SK-N-SH (cell line): ENCODE data around the gene OPTC. TPM values are rescaled to one million over a fixed set of nuclear protein-coding genes. Genes with fewer than 3 reads are reported as not detected.

Source experiments
- CTCF ChIA-PET: fragments of 300-600, 350-600 bp; formaldehyde crosslinking; extraction: SDS; loops from one replicate; lab custom pipeline; 2021; lab: Yijun Ruan, JAX
- POLR2A ChIA-PET: fragments of 350-600 bp; sonication (Branson Sonifier 250); formaldehyde crosslinking; extraction: SDS; loops from one replicate; lab custom pipeline; 2020; ENCODE audit warnings: antibody characterized with exemption, inconsistent platforms; lab: Yijun Ruan, JAX
- DNase-seq: peaks from one replicate; pipeline ENCODE4 v3.0.0; 2012
- H2AFZ ChIP-seq: fragments of 200-600 bp; sonication (generic); 2 replicates; pipeline ENCODE4 v1.8.1; 2016; ENCODE audit warnings: antibody characterized with exemption, mild to moderate bottlenecking, low read depth
- H3F3A ChIP-seq: fragments of 200-600 bp; sonication (generic); replicated peaks from 2 replicates; pipeline ENCODE3; 2016; ENCODE audit warnings: antibody characterized with exemption, mild to moderate bottlenecking; ENCODE audit not compliant: insufficient read depth
- H3K27ac ChIP-seq, 2 experiments: fragments of 200-500 bp in 1 of 2; fragments of 200-600 bp in 1 of 2; sonication (Bioruptor generic) in 1 of 2; sonication (generic), shearing (Covaris generic) in 1 of 2; 2 replicates each; pipeline versions ENCODE4 v1.5.1 to v1.6.1; 2014 to 2016; ENCODE audit warnings: low read depth in 2 of 2, inconsistent platforms in 1 of 2, low read length in 1 of 2, mild to moderate bottlenecking in 1 of 2, mixed read lengths in 1 of 2
- H3K27me3 ChIP-seq: fragments of 200-600 bp; sonication (generic), shearing (Covaris generic); 2 replicates; pipeline ENCODE4 v1.6.1; 2016; ENCODE audit warnings: mixed run types; ENCODE audit not compliant: insufficient read depth
- H3K36me3 ChIP-seq, 2 experiments: fragments of 200-500 bp in 1 of 2; fragments of 200-600 bp in 1 of 2; sonication (Bioruptor generic) in 1 of 2; sonication (generic) in 1 of 2; replicated peaks in 1 of 2; 2 replicates each; pipeline versions ENCODE3 to v1.5.1; 2014 to 2016; ENCODE audit warnings: low read length in 1 of 2, mild to moderate bottlenecking in 1 of 2; ENCODE audit not compliant: insufficient read depth in 2 of 2, control insufficient read depth in 1 of 2
- H3K4me1 ChIP-seq, 2 experiments: fragments of 200-500 bp in 1 of 2; fragments of 200-600 bp in 1 of 2; sonication (Bioruptor generic) in 1 of 2; sonication (generic), shearing (Covaris generic) in 1 of 2; 2 replicates each; pipeline versions ENCODE4 v1.5.1 to v1.6.1; 2014 to 2016; ENCODE audit warnings: low read depth in 1 of 2, low read length in 1 of 2, mixed run types in 1 of 2; ENCODE audit not compliant: insufficient read depth in 2 of 2, control insufficient read depth in 1 of 2
- H3K4me2 ChIP-seq: fragments of 200-600 bp; sonication (generic), shearing (Covaris generic); 2 replicates; pipeline ENCODE4 v1.6.1; 2017; ENCODE audit warnings: mixed run types
- H3K4me3 ChIP-seq, 2 experiments: fragments of 200-500 bp in 1 of 2; fragments of 200-600 bp in 1 of 2; sonication (Bioruptor generic) in 1 of 2; sonication (generic), shearing (Covaris generic) in 1 of 2; 2 replicates each; pipeline versions ENCODE4 v1.5.1 to v1.8.1; 2014 to 2016; ENCODE audit warnings: low read depth in 2 of 2, inconsistent platforms in 1 of 2, low read length in 1 of 2, mild to moderate bottlenecking in 1 of 2, mixed read lengths in 1 of 2, moderate library complexity in 1 of 2
- H3K79me2 ChIP-seq: fragments of 200-600 bp; sonication (generic); 2 replicates; pipeline ENCODE4 v1.8.1; 2017; ENCODE audit warnings: mild to moderate bottlenecking; ENCODE audit not compliant: insufficient read depth
- H3K9ac ChIP-seq: fragments of 200-600 bp; sonication (generic); 2 replicates; pipeline ENCODE4 v1.6.1; 2017; ENCODE audit warnings: mixed run types
- H3K9me2 ChIP-seq: fragments of 200-600 bp; sonication (generic); 2 replicates; pipeline ENCODE4 v1.6.1; 2017; ENCODE audit warnings: mixed run types
- H3K9me3 ChIP-seq: fragments of 200-600 bp; sonication (generic); 2 replicates; pipeline ENCODE4 v1.6.1; 2017; ENCODE audit warnings: mixed run types, mild to moderate bottlenecking, moderate library complexity
- H4K20me1 ChIP-seq: fragments of 200-600 bp; sonication (generic); 2 replicates; pipeline ENCODE4 v1.6.1; 2017; ENCODE audit warnings: mild to moderate bottlenecking, mixed run types; ENCODE audit not compliant: insufficient read depth
- CHD2 ChIP-seq: fragments of 150-350 bp; IDR thresholded peaks from 2 replicates; pipeline ENCODE4 v1.6.1; 2018; ENCODE audit warnings: low read length; ENCODE audit not compliant: partially characterized antibody
- CTCF ChIP-seq: fragments of 200-600 bp; sonication (generic); IDR thresholded peaks from 2 replicates; pipeline ENCODE4 v1.6.1; 2017; ENCODE audit warnings: antibody characterized with exemption, mild to moderate bottlenecking, moderate library complexity
- EZH2phosphoT487 ChIP-seq: fragments of 200-600 bp; sonication (generic); IDR thresholded peaks from 2 replicates; pipeline ENCODE4 v1.6.1; 2017; ENCODE audit warnings: low read depth, mixed run types, mild to moderate bottlenecking, antibody characterized with exemption, moderate library complexity, borderline replicate concordance
- FOSL2 ChIP-seq: IDR thresholded peaks from 2 replicates; pipeline ENCODE4 v1.4.0; 2012; ENCODE audit warnings: low read depth, mild to moderate bottlenecking, moderate library complexity, borderline replicate concordance
- GABPA ChIP-seq: IDR thresholded peaks from 2 replicates; pipeline ENCODE4 v1.4.0; 2012; ENCODE audit warnings: low read depth, mild to moderate bottlenecking
- GATA2 ChIP-seq: sonication (generic); formaldehyde crosslinking; IDR thresholded peaks from 2 replicates; pipeline ENCODE4 v1.5.0; 2020; ENCODE audit warnings: mild to moderate bottlenecking, missing genetic modification reagents
- IRF3 ChIP-seq: fragments of 150-350 bp; IDR thresholded peaks from 2 replicates; pipeline ENCODE4 v1.6.1; 2016; ENCODE audit warnings: mild to moderate bottlenecking, low read depth, low read length
- MEF2A ChIP-seq: IDR thresholded peaks from 2 replicates; pipeline ENCODE4 v1.4.0; 2012; ENCODE audit warnings: low read depth, borderline replicate concordance
- NRF1 ChIP-seq: IDR thresholded peaks from 2 replicates; pipeline ENCODE4 v1.6.1; 2012; ENCODE audit warnings: low read depth, mild to moderate bottlenecking, low read length
- PBX3 ChIP-seq: IDR thresholded peaks from 2 replicates; pipeline ENCODE4; 2012
- POLR2AphosphoS5 ChIP-seq: IDR thresholded peaks from 2 replicates; pipeline ENCODE4 v1.6.1; 2012; ENCODE audit warnings: low read depth, low read length
- RAD21 ChIP-seq: IDR thresholded peaks from 2 replicates; pipeline ENCODE4 v1.6.1; 2012; ENCODE audit warnings: mild to moderate bottlenecking, low read length
- RFX5 ChIP-seq: IDR thresholded peaks from 2 replicates; pipeline ENCODE4 v1.6.1; 2012; ENCODE audit warnings: mild to moderate bottlenecking, improper control_type of control experiment, low read length
- RXRA ChIP-seq: IDR thresholded peaks from 2 replicates; pipeline ENCODE4 v1.4.0; 2012; ENCODE audit warnings: low read depth, mild to moderate bottlenecking, borderline replicate concordance
- SIN3A ChIP-seq: IDR thresholded peaks from 2 replicates; pipeline ENCODE4 v1.6.1; 2012; ENCODE audit warnings: low read depth, mild to moderate bottlenecking, low read length, moderate library complexity, borderline replicate concordance
- SMC3 ChIP-seq: IDR thresholded peaks from 2 replicates; pipeline ENCODE4 v1.6.1; 2012; ENCODE audit warnings: low read depth, low read length, improper control_type of control experiment
- TCF12 ChIP-seq: IDR thresholded peaks from 2 replicates; pipeline ENCODE4 v1.4.0; 2012
- YY1 ChIP-seq: IDR thresholded peaks from 2 replicates; pipeline ENCODE4 v1.4.0; 2012; ENCODE audit warnings: low read depth, mild to moderate bottlenecking
- ZBTB33 ChIP-seq: IDR thresholded peaks from 2 replicates; pipeline ENCODE4 v1.4.0; 2012; ENCODE audit warnings: low read depth, borderline replicate concordance
- WGBS: methylation state at CpG from one replicate; pipeline ENCODE4 v1.1.6; 2017; ENCODE audit warnings: low lambda C conversion rate; 5-methylcytosine and 5-hydroxymethylcytosine counted together
- polyA plus RNA-seq, 3 experiments: library from polyadenylated mRNA; depleted of rRNA; stranded (reverse); fragments of >200 nt; gene quantifications; 2 replicates each; pipeline ENCODE4 v1.2.3, GENCODE V29; 2012

OPTC gene
- polyA plus RNA-seq, 1 of the 3 experiments (the other 2 are of a cell fraction): not detected

GRCh38 chr1:203480084-203480483 is 13.9 kb upstream of the OPTC start:
- POLR2A ChIA-PET: no interaction called here
- peaks cover 16% of the 10 kb centered on the region for H3F3A ChIP-seq

GRCh38 chr1:203480525-203481084 is 13.3 kb upstream of the OPTC start:
- CTCF ChIA-PET: interaction anchor here (0.8 to 19.8 kb wide), 7 partner anchors 8 to 213 kb away, joined by 3 to 351 read pairs (median 5); no protein-coding TSS in a partner anchor
- no peaks in the 10 kb centered on the region for H3K9me2 ChIP-seq
- peak; percentile 68 for DNase-seq
- H4K20me1 ChIP-seq: no peaks in the 10 kb centered on the region
- H3F3A ChIP-seq: peaks cover 16% of the 10 kb centered on the region
- 27% methylated on average over 5 of the region's 6 CpGs for WGBS
- H3K4me3 ChIP-seq: no peak overlapping the region
- no peaks in the 10 kb centered on the region for H3K36me3 ChIP-seq
- H2AFZ ChIP-seq: peak overlapping the region; percentile 42; the same call in 1 of the 2 replicates
- POLR2A ChIA-PET: interaction anchor here (0.5 kb wide), 1 partner anchor 143 kb away, joined by 3 read pairs; no protein-coding TSS in a partner anchor
- H3K4me1 ChIP-seq: peaks cover 11 to 18% of the 10 kb centered on the region in 2 experiments; a peak in 2 of 4 replicates
- no peaks in the 10 kb centered on the region for H3K9me3 ChIP-seq
- H3K79me2 ChIP-seq: no peaks in the 10 kb centered on the region
- peak overlapping the region; percentile 79 to 80 for H3K27ac ChIP-seq
- peak overlapping the region; percentile 71 for H3K4me2 ChIP-seq
- peak overlapping the region; percentile 25; the same call in 1 of the 2 replicates for H3K9ac ChIP-seq
- no peaks in the 10 kb centered on the region for H3K27me3 ChIP-seq
- TF ChIP-seq CHD2: no peak
- no peak for TF ChIP-seq RFX5
- no peak for TF ChIP-seq SMC3
- no peak for TF ChIP-seq POLR2AphosphoS5
- TF ChIP-seq PBX3: peak; percentile 79
- no peak for TF ChIP-seq GABPA
- TF ChIP-seq TCF12: peak; percentile 65
- no peak for TF ChIP-seq ZBTB33
- TF ChIP-seq YY1: no peak
- TF ChIP-seq EZH2phosphoT487: no peak
- no peak for TF ChIP-seq MEF2A
- TF ChIP-seq FOSL2: peak; percentile 74; the same call in 1 of the 2 replicates
- peak; percentile 75; the same call in 1 of the 2 replicates for TF ChIP-seq RXRA
- TF ChIP-seq IRF3: no peak
- TF ChIP-seq RAD21: no peak

More at GRCh38 chr1:203480084-203480483, 13.9 kb upstream of the OPTC start:
- Histone ChIP-seq H3K79me2 (no peaks in the 10 kb centered on the region), H3K27me3 (no peaks in the 10 kb centered on the region), H3K9ac (peak overlapping the region; percentile 25; the same call in 1 of the 2 replicates), H3K9me3 (no peaks in the 10 kb centered on the region), H3K4me1 (peaks cover 14 to 18% of the 10 kb centered on the region in 2 experiments; a peak in 2 of 4 replicates), H3K27ac (peak overlapping the region; percentile 79 to 80; a peak in 3 of 4 replicates), H3K4me2 (peak overlapping the region; percentile 71), H3K9me2 (no peaks in the 10 kb centered on the region), H2AFZ (peak overlapping the region; percentile 42; the same call in 1 of the 2 replicates), H3K36me3 (no peaks in the 10 kb centered on the region), H4K20me1 (no peaks in the 10 kb centered on the region), H3K4me3 (no peak overlapping the region)
- WGBS: 86% methylated on average over 2 of the region's 2 CpGs
- DNase-seq: no peak
- TF ChIP-seq SIN3A (no peak), MEF2A (no peak), NRF1 (no peak), CTCF (peak; percentile 11; the same call in 1 of the 2 replicates), EZH2phosphoT487 (no peak), GATA2 (CRISPR knock-in tag) (no peak)
- CTCF ChIA-PET: interaction anchor here (0.8 to 19.8 kb wide), 8 partner anchors 8 to 212 kb away, joined by 3 to 351 read pairs (median 5); no protein-coding TSS in a partner anchor
